ENCODE data around the gene VWDE.
"Not testable (repeated sequence)": the region's sequence is repeated elsewhere in the genome, so short reads cannot be mapped to it uniquely, and the experiment has no call there.

Gene VWDE
- 2.1 to 12.9 (median 12.9) reads per million in 3 experiments for total RNA-seq

- DNase-seq = peak; percentile 49
Observed at GRCh38 chr7:12403287-12404181, at the start of gene VWDE. Gene VWDE, minus strand, starts transcription at chr7:12403865. Its CDS starts 149 bp downstream, at chr7:12403716.

GRCh38 chr7:12453136-12453535, 49.5 kb upstream of the VWDE start:
- DNase-seq = not testable (repeated sequence)

- no peak for DNase-seq
Observed at GRCh38 chr7:12450615-12451014, 47.0 kb upstream of the VWDE start.

GRCh38 chr7:12444785-12445184, 41.1 kb upstream of the VWDE start:
- no peak for DNase-seq

- DNase-seq = no peak
Observed at GRCh38 chr7:12440229-12440628, 36.6 kb upstream of the VWDE start.

GRCh38 chr7:12436896-12437535, 33.4 kb upstream of the VWDE start:
- no peak for DNase-seq

- no peak for DNase-seq
Observed at GRCh38 chr7:12436126-12436525, 32.5 kb upstream of the VWDE start.

GRCh38 chr7:12434012-12434642, 30.5 kb upstream of the VWDE start:
- no peak for DNase-seq

- DNase-seq = no peak
Observed at GRCh38 chr7:12431886-12432556, 28.4 kb upstream of the VWDE start.

GRCh38 chr7:12425311-12425710, 21.6 kb upstream of the VWDE start:
- no peak for DNase-seq

- DNase-seq = no peak
Observed at GRCh38 chr7:12423997-12424745, 20.5 kb upstream of the VWDE start.

- DNase-seq = no peak
Observed at GRCh38 chr7:12423355-12423996, 19.8 kb upstream of the VWDE start.

GRCh38 chr7:12422554-12423320, 19.1 kb upstream of the VWDE start:
- no peak for DNase-seq

GRCh38 chr7:12418452-12418851, 14.8 kb upstream of the VWDE start:
- no peak for DNase-seq

- no peak for DNase-seq
Observed at GRCh38 chr7:12415072-12415471, 11.4 kb upstream of the VWDE start.

- DNase-seq = no peak
Observed at GRCh38 chr7:12412407-12412806, 8.7 kb upstream of the VWDE start.

- DNase-seq = no peak
Observed at GRCh38 chr7:12410523-12410922, 6.9 kb upstream of the VWDE start.

GRCh38 chr7:12409097-12409711, 5.5 kb upstream of the VWDE start:
- no peak for DNase-seq

- DNase-seq = not testable (repeated sequence)
Observed at GRCh38 chr7:12407652-12408051, 4.0 kb upstream of the VWDE start.

GRCh38 chr7:12402365-12402725, 1.3 kb downstream of the VWDE start:
- no peak for DNase-seq
